H1 (cell line): ENCODE data around the gene HERC4. TPM values are rescaled to one million over a fixed set of nuclear protein-coding genes. Genes with fewer than 3 reads are reported as not detected.

Source experiments
- GTF2F1 ChIP-seq: IDR thresholded peaks from 2 replicates; pipeline ENCODE4 v1.6.1; 2012; ENCODE audit warnings: low read depth, low read length, improper control_type of control experiment, borderline replicate concordance
- KDM5A ChIP-seq: fragments of 200-600 bp; IDR thresholded peaks from 2 replicates; pipeline ENCODE4 v1.7.1; 2012; ENCODE audit warnings: mild to moderate bottlenecking, low read length, inconsistent platforms, mixed read lengths
- RAD21 ChIP-seq, 2 experiments: IDR thresholded peaks in 1 of 2; conservative IDR thresholded peaks in 1 of 2; 2 replicates each; pipeline ENCODE4 v1.6.1; 2011; ENCODE audit warnings: low read depth in 2 of 2, low read length in 2 of 2, improper control_type of control experiment in 1 of 2, inconsistent platforms in 1 of 2, mild to moderate bottlenecking in 1 of 2, moderate library complexity in 1 of 2
- polyA plus RNA-seq, 7 experiments: library from polyadenylated mRNA; depleted of rRNA in 3 of 7; stranded (reverse) in 5 of 7; unstranded in 2 of 7; fragments of >200 nt in 5 of 7; fragments of 200-250 nt in 2 of 7; gene quantifications; 1 replicate in 5 of 7; 2 replicates in 1 of 7; 4 replicates in 1 of 7; pipeline versions ENCODE4 v1.2.1 to v1.2.3, GENCODE V29; 2011 to 2013; ENCODE audit warnings: missing spikeins in 2 of 7, mixed read lengths in 2 of 7
- total RNA-seq: library from RNA; stranded (reverse); fragmentation: NEBNext Ultra II Directional; extraction: Animal tissue kit (Norgen Biotek cat#: 25700); gene quantifications from 2 replicates; pipeline ENCODE4 v1.2.1, GENCODE V29; 2021
- TF ChIP-seq, protein P1 (sequence below): fragments of 300-600 bp; sonication (generic); IDR thresholded peaks from 2 replicates; pipeline ENCODE4 v1.7.1; 2012; ENCODE audit warnings: low read length, moderate library complexity, mild to moderate bottlenecking, inconsistent platforms; ENCODE audit not compliant: insufficient replicate concordance
- TF ChIP-seq, protein P2 (sequence below): IDR thresholded peaks from 2 replicates; pipeline ENCODE4 v1.6.1; 2011; ENCODE audit warnings: low read depth, mild to moderate bottlenecking, low read length; ENCODE audit not compliant: insufficient read depth

The HERC4 gene
- total and polyA plus RNA-seq, 2 of the 8 experiments (the other 6 are each of a cell fraction or from before 2014, with no cell fraction given) = 7.5 to 44.0 TPM

DNA sequence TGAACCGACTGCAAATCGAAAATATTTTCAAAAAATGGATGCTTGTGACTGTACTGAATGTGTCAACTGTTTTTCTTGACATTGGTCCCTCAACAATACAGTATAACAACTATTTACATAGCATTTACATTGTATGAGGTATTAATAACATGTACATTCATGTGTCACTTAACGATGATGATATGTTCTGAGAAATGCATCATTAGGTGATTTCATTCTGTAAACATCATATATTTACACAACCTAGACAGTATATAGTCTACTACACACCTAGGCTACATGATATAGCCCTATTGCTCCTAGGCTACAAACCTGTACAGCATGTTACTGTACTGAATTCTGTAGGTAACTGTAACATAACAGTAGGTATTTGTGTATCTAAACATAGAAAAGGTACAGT, 150.9 kb downstream of the HERC4 start (continued):
- TF ChIP-seq, protein P1, sequence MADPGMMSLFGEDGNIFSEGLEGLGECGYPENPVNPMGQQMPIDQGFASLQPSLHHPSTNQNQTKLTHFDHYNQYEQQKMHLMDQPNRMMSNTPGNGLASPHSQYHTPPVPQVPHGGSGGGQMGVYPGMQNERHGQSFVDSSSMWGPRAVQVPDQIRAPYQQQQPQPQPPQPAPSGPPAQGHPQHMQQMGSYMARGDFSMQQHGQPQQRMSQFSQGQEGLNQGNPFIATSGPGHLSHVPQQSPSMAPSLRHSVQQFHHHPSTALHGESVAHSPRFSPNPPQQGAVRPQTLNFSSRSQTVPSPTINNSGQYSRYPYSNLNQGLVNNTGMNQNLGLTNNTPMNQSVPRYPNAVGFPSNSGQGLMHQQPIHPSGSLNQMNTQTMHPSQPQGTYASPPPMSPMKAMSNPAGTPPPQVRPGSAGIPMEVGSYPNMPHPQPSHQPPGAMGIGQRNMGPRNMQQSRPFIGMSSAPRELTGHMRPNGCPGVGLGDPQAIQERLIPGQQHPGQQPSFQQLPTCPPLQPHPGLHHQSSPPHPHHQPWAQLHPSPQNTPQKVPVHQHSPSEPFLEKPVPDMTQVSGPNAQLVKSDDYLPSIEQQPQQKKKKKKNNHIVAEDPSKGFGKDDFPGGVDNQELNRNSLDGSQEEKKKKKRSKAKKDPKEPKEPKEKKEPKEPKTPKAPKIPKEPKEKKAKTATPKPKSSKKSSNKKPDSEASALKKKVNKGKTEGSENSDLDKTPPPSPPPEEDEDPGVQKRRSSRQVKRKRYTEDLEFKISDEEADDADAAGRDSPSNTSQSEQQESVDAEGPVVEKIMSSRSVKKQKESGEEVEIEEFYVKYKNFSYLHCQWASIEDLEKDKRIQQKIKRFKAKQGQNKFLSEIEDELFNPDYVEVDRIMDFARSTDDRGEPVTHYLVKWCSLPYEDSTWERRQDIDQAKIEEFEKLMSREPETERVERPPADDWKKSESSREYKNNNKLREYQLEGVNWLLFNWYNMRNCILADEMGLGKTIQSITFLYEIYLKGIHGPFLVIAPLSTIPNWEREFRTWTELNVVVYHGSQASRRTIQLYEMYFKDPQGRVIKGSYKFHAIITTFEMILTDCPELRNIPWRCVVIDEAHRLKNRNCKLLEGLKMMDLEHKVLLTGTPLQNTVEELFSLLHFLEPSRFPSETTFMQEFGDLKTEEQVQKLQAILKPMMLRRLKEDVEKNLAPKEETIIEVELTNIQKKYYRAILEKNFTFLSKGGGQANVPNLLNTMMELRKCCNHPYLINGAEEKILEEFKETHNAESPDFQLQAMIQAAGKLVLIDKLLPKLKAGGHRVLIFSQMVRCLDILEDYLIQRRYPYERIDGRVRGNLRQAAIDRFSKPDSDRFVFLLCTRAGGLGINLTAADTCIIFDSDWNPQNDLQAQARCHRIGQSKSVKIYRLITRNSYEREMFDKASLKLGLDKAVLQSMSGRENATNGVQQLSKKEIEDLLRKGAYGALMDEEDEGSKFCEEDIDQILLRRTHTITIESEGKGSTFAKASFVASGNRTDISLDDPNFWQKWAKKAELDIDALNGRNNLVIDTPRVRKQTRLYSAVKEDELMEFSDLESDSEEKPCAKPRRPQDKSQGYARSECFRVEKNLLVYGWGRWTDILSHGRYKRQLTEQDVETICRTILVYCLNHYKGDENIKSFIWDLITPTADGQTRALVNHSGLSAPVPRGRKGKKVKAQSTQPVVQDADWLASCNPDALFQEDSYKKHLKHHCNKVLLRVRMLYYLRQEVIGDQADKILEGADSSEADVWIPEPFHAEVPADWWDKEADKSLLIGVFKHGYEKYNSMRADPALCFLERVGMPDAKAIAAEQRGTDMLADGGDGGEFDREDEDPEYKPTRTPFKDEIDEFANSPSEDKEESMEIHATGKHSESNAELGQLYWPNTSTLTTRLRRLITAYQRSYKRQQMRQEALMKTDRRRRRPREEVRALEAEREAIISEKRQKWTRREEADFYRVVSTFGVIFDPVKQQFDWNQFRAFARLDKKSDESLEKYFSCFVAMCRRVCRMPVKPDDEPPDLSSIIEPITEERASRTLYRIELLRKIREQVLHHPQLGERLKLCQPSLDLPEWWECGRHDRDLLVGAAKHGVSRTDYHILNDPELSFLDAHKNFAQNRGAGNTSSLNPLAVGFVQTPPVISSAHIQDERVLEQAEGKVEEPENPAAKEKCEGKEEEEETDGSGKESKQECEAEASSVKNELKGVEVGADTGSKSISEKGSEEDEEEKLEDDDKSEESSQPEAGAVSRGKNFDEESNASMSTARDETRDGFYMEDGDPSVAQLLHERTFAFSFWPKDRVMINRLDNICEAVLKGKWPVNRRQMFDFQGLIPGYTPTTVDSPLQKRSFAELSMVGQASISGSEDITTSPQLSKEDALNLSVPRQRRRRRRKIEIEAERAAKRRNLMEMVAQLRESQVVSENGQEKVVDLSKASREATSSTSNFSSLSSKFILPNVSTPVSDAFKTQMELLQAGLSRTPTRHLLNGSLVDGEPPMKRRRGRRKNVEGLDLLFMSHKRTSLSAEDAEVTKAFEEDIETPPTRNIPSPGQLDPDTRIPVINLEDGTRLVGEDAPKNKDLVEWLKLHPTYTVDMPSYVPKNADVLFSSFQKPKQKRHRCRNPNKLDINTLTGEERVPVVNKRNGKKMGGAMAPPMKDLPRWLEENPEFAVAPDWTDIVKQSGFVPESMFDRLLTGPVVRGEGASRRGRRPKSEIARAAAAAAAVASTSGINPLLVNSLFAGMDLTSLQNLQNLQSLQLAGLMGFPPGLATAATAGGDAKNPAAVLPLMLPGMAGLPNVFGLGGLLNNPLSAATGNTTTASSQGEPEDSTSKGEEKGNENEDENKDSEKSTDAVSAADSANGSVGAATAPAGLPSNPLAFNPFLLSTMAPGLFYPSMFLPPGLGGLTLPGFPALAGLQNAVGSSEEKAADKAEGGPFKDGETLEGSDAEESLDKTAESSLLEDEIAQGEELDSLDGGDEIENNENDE = no peak
- no peak for TF ChIP-seq KDM5A
- no peak for TF ChIP-seq RAD21 (IDR thresholded peaks at IDR 0.05 in 1 of 2, conservative IDR thresholded peaks at IDR 0.05 in 1 of 2; ENCODE audit: low read depth in 2 of 2, low read length in 2 of 2)
- no peak for TF ChIP-seq GTF2F1
- TF ChIP-seq, protein P2, sequence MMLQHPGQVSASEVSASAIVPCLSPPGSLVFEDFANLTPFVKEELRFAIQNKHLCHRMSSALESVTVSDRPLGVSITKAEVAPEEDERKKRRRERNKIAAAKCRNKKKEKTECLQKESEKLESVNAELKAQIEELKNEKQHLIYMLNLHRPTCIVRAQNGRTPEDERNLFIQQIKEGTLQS = no peak
